NCI-H1048 (cell line): ENCODE data around the gene RAI14.

Experiments used
- DNase-seq: peaks from one replicate; lab custom pipeline; 2025; lab: John Stamatoyannopoulos, UW

The RAI14 gene

DNA sequence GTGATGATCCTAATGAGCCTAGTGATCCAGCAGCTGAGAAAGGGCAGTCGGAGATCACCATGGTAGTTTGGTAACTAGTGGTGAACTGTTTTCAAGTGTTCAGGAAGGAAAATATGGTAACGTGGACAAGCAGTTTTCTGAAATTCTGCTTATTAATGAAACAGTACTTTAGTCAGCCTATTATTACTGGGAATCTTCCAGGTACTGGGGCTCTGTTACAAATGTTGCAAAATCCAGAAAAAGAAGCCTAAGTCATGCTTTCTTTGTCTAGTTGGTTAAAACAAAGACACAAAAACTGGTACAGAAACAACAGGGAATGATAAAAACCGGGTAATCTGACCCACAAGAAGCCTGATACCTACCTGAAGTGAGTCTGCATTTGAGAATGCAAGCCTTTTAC, 201.0 kb downstream of the RAI14 start:
- no peak for DNase-seq

GRCh38 chr5:34857894-34858293, 201.8 kb downstream of the RAI14 start:
- no peak for DNase-seq

- no peak for DNase-seq
Observed at GRCh38 chr5:34858790-34859189, 202.7 kb downstream of the RAI14 start.

GRCh38 chr5:34859253-34859652, 203.1 kb downstream of the RAI14 start:
- DNase-seq: no peak

DNA sequence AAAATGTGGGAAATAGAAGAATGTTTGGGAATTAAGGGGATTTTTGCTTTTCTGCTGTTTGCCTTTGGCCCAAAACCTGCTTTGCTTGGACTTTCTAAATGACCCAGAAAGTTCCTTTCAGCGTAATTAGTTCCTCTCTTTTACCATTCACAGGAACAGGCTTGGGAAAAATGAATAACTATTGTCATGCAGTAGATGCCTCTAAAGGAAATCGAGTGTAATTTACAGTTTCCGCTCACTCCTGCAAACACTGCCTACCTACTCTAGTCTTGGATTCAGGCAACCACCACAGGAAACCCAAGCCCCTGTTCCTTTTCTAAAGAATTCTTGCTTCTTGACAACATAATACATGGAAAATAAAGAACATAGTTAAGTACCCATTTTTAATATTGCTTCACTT, 207.8 kb downstream of the RAI14 start:
- DNase-seq: no peak

DNA sequence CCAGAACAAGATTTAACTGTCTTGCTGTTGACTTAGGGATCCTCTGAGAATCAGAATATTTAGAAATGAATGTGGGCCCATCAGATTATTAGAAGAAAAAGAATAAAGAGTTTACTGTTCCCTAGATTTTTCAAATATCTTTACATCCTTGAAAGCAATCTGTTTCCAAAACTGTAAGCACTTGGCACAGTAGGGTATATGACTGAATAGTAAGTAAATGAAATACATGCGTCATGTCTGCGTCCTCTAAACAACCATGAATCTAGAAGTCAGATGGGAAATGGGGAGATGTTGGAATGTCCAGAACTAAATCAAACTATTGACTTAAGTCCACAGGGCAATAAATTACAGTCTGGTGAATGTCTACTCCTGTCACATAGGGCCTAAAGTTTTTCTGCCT, 209.0 kb downstream of the RAI14 start:
- DNase-seq: no peak

DNA sequence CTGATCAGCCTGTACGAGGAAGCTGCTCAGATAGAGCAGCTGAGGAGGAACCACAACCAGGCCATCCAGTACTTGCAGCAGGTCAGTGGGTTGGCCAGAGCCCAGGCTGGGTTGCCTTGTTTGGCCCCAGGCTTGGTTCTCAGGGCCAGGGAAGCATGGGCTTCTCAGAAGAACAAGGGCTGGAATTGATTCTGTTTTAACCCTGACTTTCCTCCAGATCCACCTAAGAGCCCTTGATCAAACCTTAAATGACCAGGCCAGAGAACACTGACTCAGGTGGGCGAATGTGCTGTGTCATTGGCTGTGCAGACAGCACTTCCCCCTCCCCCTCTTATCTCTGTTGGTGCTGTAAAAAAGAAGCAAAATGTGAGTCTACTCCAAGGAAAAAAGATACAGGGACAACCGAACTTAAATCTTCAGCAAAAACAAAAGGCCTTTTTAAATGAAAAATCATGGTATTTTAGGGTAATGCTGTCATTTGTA, 210.9 kb downstream of the RAI14 start:
- no peak for DNase-seq

GRCh38 chr5:34867660-34868059, 211.5 kb downstream of the RAI14 start:
- no peak for DNase-seq

- DNase-seq: no peak
Observed at GRCh38 chr5:34868791-34869190, 212.7 kb downstream of the RAI14 start.

GRCh38 chr5:34869256-34869655, 213.1 kb downstream of the RAI14 start:
- DNase-seq: no peak

- DNase-seq: no peak
Observed at GRCh38 chr5:34870382-34870781, 214.3 kb downstream of the RAI14 start.

DNA sequence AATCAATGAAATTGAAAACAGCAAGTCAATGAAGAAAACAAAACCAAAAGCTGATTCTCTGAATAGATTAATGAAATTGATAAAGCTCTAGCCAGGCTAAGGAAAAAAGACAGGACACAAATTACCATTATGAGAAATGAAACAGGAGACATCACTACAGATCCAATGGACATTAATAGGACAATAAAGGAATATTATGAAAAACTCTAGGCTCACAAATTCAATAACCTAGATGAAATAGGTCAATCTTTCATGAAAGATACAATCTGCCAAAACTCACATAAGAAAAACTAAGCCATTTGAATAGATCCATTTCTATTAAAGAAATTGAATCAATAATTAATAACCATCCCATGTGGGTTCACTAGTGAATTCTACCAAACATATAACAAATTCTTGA, 220.1 kb downstream of the RAI14 start:
- no peak for DNase-seq

DNA sequence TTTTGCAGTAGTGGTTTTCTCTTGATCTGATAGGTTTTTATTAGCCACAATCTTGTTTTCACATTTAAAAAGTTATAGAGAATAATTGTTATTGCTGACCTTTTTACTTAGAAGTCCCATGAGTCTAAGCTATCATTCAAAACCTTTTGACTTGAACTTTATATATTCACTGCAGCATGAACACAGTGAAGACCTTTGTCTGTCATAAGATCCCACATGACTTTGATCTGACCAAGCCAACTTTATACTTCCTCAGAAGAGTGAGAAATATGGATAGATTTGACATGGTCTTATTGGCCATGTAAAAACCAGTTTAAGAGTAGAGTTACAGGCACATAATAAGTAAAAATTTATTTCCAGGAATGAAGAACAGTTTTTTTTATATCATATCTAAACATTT, 225.1 kb downstream of the RAI14 start:
- no peak for DNase-seq
